ENCODE results near the gene MINDY2. TPM values are rescaled to one million over a fixed set of nuclear protein-coding genes. Genes with fewer than 3 reads are reported as not detected.

The MINDY2 gene
- total RNA-seq, 2 donors from 2014 or later, result 13.0 to 16.9 TPM

- Histone ChIP-seq H3K4me3 (no peak overlapping the region), H3K27ac (no peak overlapping the region), H3K9me3 (no peaks in the 10 kb centered on the region), H3K9ac (ENCODE audit: low read depth in 2 of 2, low read length in 2 of 2) (no peak overlapping the region), H3K4me1 (no peaks in the 10 kb centered on the region), H3K36me3 (no peaks in the 10 kb centered on the region), H3K27me3 (no peaks in the 10 kb centered on the region)
- intact Hi-C loops (cut with DNase I), result no loop called here
- DNase-seq, result no peak
- no peak for TF ChIP-seq CTCF (IDR thresholded peaks at IDR 0.05)
These were observed 129.5 kb downstream of the MINDY2 start for GRCh38 chr15:58900631-58901030.

DNA sequence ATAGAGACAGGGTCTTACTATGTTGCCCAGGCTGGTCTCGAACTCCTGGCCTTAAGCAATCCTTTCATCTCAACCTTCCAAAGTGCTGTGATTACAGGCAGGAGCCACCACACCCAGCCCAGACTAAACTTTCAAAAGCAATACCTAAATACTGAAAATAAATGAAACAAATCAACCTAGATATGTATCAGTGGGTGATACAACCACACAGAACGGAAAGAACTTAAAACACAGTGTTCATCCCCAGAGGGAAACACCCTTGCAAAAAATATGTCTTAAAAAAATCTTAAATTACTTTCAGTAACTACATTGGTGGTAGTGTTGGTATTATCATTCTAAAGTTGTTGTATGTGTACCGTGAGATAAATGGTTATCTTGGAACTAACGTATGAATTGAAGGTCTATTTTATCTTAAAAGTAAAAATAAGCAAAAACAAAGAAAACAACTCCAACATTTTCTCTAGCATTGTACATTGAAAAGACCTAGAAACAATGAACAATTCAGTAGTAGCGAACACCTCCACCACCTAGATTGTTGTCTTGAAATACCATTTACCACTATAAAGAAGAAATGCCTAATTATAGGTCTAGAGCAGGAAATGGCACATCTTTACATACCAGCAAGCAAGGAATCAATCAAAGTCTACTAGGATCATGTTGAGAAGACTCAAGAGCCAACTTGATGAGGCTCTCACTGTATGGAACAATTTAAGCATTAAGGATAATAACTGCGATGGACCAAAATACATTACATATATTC lies 137.6 kb downstream of the MINDY2 start:
- Histone ChIP-seq H3K9ac (ENCODE audit: low read depth in 2 of 2, low read length in 2 of 2) (no peak overlapping the region), H3K9me3 (no peaks in the 10 kb centered on the region), H3K4me3 (no peak overlapping the region), H3K4me1 (no peaks in the 10 kb centered on the region), H3K36me3 (peaks cover 4% of the 10 kb centered on the region), H3K27me3 (no peaks in the 10 kb centered on the region), H3K27ac (no peak overlapping the region)
- intact Hi-C loops (cut with DNase I), result no loop called here
- TF ChIP-seq CTCF (IDR thresholded peaks at IDR 0.05), result no peak
- DNase-seq, result no peak

DNA sequence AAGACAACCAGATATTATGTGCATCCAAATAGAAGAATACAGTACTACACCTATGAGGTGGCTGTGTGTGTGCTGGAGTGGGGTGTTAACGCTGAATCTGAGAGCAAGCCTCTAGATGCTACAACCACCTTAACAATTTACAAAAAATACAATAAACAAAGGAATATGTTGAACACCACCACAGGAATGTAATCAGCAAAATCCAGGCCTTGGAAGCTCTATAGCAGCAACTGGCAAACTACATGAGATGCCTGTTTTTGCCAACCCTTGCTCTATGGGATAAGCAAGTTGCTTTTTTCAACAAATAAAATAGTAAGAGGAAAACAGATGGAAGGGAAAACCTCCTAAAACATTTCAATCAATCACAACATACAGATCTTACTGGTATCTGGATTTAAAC lies 138.5 kb downstream of the MINDY2 start:
- Histone ChIP-seq H3K4me3 (no peak overlapping the region), H3K27ac (no peak overlapping the region), H3K4me1 (no peaks in the 10 kb centered on the region), H3K9me3 (no peaks in the 10 kb centered on the region), H3K36me3 (peaks cover 4% of the 10 kb centered on the region), H3K9ac (ENCODE audit: low read depth in 2 of 2, low read length in 2 of 2) (no peak overlapping the region), H3K27me3 (no peaks in the 10 kb centered on the region)
- no peak for TF ChIP-seq CTCF (IDR thresholded peaks at IDR 0.05)
- no peak for DNase-seq
- intact Hi-C loops (cut with DNase I), result no loop called here

- H3K4me3 ChIP-seq, result no peak overlapping the region
- no peaks in the 10 kb centered on the region for H3K4me1 ChIP-seq
- no peaks in the 10 kb centered on the region for H3K27me3 ChIP-seq
- no peak overlapping the region for H3K27ac ChIP-seq
- DNase-seq, result no peak
- intact Hi-C loops (cut with DNase I), result no loop called here
- H3K9ac ChIP-seq (ENCODE audit: low read depth in 2 of 2, low read length in 2 of 2), result no peak overlapping the region
- no peak for TF ChIP-seq CTCF (IDR thresholded peaks at IDR 0.05)
- no peaks in the 10 kb centered on the region for H3K9me3 ChIP-seq
- peaks cover 4% of the 10 kb centered on the region for H3K36me3 ChIP-seq
These were observed 139.4 kb downstream of the MINDY2 start for GRCh38 chr15:58910456-58910855.

Other genes starting within 250 kb of the MINDY2 start
- gene ADAM10, start 21.6 kb upstream of the MINDY2 start, total RNA-seq, result 100 to 1,000 TPM; 115 to 176 TPM
- gene SLTM, start 162.4 kb downstream of the MINDY2 start, total RNA-seq, result 10 to 100 TPM; 62.6 to 78.2 TPM
- gene RNF111, start 216.4 kb downstream of the MINDY2 start, total RNA-seq, result 10 to 100 TPM; 21.8 to 31.4 TPM